GM03348 (cell line): ENCODE results near the gene USP40.
A peak's percentile ranks its signal among the peaks of the same experiment; 100 is the strongest.

Experiments
- DNase-seq: peaks from one replicate; pipeline ENCODE4 v3.0.0; 2012; ENCODE audit warnings: low spot score

Gene USP40

DNA sequence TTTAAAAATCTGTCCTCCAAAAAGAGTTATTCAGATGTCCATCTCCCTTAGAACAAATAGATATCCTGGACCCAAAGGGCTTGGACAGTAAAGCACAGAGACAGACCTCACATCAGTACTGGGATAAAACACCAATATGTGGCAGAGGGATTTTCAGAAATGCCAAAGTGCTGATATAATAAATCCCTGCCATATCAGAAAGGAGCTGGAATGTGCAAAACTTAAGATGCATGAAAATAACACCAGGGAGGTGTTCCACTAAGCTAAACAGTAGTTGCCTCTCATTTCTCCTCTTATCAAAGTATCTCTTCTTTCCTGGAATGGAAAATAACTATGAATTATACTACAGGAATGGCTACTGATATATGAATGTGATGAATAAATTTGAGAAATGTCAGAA is 13.2 kb downstream of the USP40 start:
- DNase-seq = no peak

GRCh38 chr2:233551491-233551890 is 15.1 kb downstream of the USP40 start:
- no peak for DNase-seq

DNA sequence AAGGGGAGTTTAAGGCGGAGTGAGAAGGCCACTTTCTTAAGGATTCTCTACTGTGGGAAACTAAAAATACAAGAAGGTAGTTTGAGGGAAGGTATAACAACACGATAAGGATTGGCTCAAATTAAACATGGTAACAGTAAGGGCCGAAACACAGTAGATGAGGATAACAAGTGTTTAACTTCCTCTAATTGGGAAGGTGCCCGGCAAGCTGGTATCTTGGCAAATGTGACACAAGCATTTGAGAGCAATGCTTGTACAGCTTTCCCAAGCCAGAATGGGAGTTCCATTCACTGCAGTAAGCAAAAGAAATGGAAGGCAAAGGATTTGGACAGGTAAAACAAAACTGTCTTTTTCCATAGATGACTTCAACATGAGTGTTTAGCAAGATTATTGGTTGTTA is 19.8 kb downstream of the USP40 start:
- DNase-seq = no peak

DNA sequence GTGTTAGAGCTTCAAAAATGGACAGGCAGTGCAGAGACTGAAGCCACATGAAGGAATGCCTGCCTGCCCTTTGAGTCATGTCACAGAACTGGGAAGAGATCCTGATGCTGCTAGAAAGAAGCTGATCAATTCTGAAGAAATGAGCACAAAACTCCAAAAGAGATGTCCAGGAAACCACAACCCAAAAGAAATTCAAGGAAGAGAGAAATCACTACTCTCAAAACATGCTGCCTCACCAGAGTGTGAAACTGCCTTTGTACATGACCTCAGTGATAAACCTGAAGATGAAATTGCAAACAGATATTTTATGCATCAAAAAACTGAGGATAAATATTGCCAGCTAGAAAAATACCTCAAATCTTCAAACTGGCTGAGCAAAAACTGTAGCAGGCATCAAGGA is 20.5 kb downstream of the USP40 start:
- no peak for DNase-seq

DNA sequence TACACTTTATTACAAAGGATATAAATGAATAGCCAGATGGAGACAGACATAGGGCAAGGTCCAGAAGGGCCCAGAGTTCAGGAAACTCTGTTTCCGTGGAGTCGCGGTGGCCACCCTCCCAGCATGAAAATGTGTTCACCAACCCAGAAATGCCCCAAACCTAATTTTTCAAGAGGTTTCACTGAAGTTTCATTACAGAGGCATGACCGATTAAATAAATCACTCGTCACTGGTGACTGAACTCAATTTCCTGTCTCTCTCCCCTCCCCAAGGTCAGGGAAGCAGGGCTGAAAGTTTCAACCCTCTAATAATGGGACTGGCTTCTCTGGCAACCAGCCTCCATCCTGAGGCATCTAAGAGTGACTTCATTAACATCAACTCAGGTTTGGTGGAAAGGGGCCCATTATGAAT is 22.4 kb downstream of the USP40 start:
- no peak for DNase-seq

DNA sequence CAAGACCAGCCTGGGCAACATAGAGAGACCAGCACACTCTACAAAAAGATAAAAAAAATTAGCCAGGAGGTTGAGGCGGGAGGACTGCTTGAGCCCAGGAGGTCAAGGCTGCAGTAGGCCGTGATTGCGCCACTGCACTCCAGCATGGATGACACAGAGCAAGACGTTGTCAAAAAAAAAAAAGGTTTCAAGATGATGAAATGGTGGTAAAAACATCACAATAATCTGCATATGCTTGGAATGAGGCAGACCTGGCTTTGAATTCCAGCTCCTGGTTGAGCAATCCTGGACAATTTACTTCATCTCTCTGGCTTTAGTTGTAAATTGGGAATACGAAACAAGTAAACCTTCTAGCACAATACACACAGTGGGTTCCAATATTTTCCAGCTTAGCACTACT is 24.1 kb downstream of the USP40 start:
- DNase-seq = peak; percentile 51

DNA sequence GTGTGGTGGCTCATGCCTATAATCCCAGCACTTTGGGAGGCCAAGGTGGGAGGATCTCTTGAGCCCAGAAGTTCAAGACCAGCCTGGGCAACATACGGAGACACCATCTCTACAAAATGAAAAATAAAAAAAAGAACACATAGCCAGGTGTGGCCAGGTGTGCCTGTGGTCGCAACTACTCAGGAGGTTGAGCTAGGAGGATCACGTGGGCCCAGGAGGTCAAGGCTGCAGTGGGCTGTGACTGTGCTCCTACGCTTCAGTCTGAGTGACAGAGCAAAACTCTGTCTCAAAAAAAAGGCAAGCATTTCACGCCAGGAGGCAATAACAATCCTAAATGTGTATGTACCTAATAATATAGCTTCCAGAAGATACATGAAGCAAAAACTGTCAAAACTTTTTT is 27.8 kb downstream of the USP40 start:
- no peak for DNase-seq

DNA sequence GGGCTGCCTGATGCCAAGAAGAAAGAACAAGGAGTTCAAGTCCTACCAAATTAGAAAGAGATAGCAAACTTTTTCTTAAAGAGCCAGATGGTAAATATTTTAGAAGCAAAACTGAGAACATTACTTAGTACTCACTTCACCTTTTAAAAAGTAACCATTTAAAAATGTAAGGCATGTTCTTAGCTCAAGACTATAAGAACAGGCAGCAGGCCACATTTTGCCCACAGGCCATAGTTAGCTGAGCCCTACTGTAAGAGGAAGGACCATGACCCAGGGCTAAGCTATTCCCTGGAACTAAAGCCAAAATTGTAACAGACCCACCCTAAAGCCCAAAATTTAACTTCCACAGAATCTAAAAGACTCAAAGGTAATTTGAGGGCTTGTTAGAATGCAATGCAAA is 31.3 kb downstream of the USP40 start:
- no peak for DNase-seq

DNA sequence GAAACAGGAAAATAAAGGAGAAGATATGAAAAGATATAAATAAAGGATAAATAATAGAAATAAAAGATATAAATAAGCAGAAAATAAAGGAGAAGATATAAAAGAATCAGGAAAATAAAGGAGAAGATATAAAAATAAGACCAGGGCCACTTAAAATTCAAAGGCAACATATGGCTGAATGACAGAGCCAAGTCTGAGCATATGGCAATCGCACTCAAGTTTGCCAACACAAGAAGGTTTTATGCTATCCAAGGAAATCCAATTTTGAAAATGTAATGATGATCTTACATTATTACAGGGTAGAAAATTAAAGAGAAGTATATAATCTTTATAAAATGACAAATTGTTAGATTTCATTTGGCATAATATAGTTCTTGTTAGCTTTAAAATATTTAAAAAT is 33.6 kb downstream of the USP40 start:
- no peak for DNase-seq

DNA sequence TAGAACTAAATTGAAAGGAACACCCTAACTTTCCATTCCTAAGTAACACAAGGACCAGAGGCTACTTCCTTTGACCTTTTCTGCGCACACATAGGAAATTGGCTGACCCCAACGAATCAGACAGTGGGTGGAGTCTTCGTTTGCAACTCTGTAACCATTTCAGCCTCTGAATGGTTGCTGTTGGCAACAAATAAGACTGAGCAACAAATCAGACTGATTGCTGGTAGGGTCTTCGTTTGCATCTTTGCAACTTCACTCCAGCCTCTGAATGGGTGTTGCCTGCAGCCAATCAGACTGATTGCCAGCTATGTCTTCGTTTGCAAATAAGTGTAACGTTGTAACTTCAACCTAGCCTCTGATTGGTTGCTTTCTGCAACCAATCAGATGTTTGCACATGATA is 34.6 kb downstream of the USP40 start:
- DNase-seq = no peak

GRCh38 chr2:233530381-233530780 is 36.2 kb downstream of the USP40 start:
- no peak for DNase-seq

- no peak for DNase-seq
Observed at GRCh38 chr2:233528182-233528581, 38.4 kb downstream of the USP40 start.

DNA sequence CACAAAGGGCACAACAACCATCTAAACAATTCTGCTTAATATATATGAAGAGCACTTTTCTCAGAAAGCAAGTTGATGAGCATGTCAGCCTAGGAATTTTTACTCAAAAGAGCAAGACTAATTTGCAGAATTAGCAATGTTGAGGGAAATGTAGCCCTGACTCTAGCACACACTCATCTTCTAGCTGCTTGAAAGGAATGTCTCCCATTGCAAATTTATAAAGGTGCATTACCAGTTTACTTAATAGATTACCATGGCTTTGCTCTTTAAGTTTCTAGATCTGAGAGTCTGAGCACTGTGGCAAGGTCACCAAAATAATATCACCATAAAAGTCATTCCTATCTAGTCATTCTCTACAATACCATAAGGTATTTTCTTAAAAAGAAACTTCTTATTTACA is 40.8 kb downstream of the USP40 start:
- no peak for DNase-seq

GRCh38 chr2:233519787-233520611 is 46.6 kb downstream of the USP40 start:
- DNase-seq = no peak

DNA sequence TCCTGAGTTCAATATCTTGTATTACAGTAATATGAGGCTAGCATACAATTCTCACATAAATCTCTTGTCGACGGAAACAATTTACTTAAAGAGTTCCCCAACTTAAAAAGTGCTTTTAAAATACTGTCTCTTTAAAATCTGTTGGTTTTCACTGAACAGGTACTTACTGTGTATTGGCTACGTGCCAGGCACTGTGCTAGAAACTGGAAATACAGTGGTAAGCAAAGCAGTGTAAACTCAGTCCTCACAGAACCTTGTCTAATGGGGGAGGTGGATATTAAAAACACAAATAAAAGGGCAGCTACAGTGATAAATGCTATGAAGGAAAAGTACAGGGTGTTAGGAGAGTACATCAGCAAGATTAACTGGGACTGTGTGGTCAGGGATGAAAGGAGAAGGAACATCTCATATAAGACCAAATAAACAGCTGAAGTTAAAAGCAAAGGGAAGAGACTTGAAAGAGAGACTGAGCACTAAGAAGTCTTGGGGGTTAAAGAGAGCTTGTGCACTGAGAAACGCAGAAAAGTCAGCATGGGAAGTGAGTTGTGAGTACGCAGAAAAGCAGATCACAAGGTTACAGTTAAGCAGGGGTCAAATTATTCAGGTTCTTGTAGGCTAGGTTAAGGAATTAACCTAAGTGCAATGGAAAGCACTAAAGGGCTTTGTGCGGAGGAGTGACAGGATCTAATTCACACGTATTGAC is 52.5 kb downstream of the USP40 start:
- DNase-seq = no peak

- no peak for DNase-seq
Observed at GRCh38 chr2:233503947-233504637, 62.5 kb downstream of the USP40 start.

DNA sequence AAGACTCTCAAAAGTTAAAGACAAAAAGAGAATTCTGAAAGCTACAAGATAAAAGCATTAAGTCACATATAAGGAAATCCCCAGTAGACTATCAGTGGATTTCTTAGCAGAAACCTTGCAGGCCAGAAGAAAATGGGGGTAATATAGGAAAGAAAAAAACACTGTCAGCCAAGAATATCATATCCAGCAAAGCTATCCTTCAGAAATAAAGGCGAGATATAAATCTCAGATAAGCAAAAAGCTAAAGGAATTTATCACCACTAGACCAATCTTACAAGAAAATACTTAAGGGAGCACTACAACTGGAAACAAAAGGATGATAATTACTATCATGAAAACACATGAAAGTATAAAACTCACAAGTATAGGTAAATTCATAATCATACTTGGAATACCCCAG is 63.1 kb downstream of the USP40 start:
- no peak for DNase-seq

DNA sequence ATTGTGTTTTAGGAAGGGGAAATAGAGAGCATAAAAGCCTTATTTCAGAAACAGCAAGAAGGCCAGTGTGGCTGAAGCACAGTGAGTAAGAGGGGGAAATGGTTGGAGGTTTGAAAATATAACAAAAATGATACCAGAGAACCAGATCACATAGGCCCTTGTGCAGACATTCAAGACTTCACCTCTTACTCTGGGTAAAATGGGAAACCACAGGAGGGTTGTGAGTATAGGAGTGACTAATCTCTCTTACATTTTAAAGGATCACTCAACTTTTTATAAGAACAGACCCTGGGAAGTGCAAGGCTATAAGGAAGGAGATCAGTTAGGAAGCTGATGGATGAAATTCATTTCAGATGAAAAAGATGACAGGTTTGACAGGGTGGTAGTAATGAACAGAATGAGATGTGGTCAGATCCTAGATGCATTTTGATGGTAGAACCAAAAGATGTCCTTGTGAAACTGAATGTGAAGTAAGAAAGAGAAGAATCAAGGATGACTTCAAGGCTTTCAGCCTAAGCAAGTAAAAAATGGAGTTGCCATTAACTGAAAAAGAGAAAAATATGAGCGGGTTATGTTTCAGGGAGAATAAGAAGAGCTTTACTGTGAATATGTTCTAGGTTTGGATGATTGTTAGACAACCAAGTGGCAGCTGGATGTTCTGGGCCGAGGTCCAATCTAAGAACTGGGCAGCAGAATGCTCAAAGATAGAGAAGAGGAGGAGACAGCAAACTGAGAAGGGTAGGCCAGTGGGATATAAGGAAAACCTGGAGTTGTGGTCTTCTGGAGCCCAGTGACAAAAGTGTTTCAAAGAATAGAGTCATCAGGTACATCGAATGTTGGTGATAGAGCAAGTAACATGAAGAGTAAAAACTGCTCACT is 65.1 kb downstream of the USP40 start:
- no peak for DNase-seq

DNA sequence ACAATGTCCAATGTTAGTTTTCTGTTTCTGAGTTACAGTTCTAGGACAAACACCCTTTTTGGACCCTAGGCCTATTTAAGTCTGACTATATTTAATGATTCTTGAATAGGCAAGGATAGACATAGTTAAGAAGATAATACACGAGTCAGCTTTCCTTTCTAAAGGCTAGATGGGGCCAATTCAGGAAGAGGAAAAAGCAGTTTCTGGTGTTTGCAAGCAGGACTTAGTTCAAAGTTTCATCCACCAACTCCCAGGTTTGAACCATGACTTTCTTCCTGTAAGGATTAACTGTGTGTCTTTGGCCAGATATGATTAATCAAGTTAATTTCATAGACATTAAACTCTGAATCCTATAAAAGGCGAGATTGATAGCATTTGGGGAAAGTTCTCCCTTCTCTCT is 66.7 kb downstream of the USP40 start:
- no peak for DNase-seq

GRCh38 chr2:233498126-233498525 is 68.5 kb downstream of the USP40 start:
- no peak for DNase-seq

- DNase-seq = no peak
Observed at GRCh38 chr2:233497692-233498091, 68.9 kb downstream of the USP40 start.
